Natural killer cell (primary cell): Measurements from ENCODE around the gene ADIPOR2. TPM values are rescaled to one million over a fixed set of nuclear protein-coding genes. Genes with fewer than 3 reads are reported as not detected.

Experiments
- ATAC-seq, 3 donors: fragments of 150-1000 bp in 2 of 3; fragments of 200-7000 bp in 1 of 3; cut with Tn5 transposase; 1 replicate in 1 of 3; 2 replicates in 2 of 3; pipeline ENCODE4 v1.10.0; 2021; ENCODE audit warnings: mild to moderate bottlenecking in 2 of 3, moderate library complexity in 2 of 3
- DNase-seq, 2 donors: peaks; one replicate each; pipeline versions ENCODE4 v3.0.0 to v3.0.0-alpha.2; 2013 to 2021; ENCODE audit warnings: mixed read lengths in 1 of 2
- H3K27ac ChIP-seq: one replicate; pipeline ENCODE4 v1.5.1; 2013; ENCODE audit warnings: mild to moderate bottlenecking, low read length
- H3K27me3 ChIP-seq: one replicate; pipeline ENCODE4 v1.6.1; 2013; ENCODE audit warnings: low read length; ENCODE audit not compliant: control insufficient read depth, insufficient read depth
- H3K36me3 ChIP-seq: one replicate; pipeline ENCODE4 v1.6.1; 2013; ENCODE audit warnings: low read length; ENCODE audit not compliant: control insufficient read depth, insufficient read depth
- H3K4me1 ChIP-seq: one replicate; pipeline ENCODE4 v1.6.1; 2013; ENCODE audit warnings: low read length; ENCODE audit not compliant: control insufficient read depth, insufficient read depth
- H3K4me3 ChIP-seq: one replicate; pipeline ENCODE4 v1.5.1; 2013; ENCODE audit warnings: low read length
- H3K9me3 ChIP-seq: one replicate; pipeline ENCODE4 v1.6.1; 2013; ENCODE audit warnings: low read length; ENCODE audit not compliant: control insufficient read depth, insufficient read depth
- H3K27ac Mint-ChIP-seq, 2 donors: one replicate each; pipeline ENCODE4 v1.8.0; 2022; ENCODE audit warnings: mild to moderate bottlenecking in 2 of 2, mixed read lengths in 2 of 2, moderate library complexity in 1 of 2
- H3K27me3 Mint-ChIP-seq, 2 donors: one replicate each; pipeline ENCODE4 v1.8.0; 2022; ENCODE audit warnings: low read depth in 2 of 2, mixed read lengths in 2 of 2
- H3K36me3 Mint-ChIP-seq: one replicate; pipeline ENCODE4 v1.8.0; 2022; ENCODE audit warnings: mixed read lengths
- H3K4me1 Mint-ChIP-seq, 2 donors: one replicate each; pipeline ENCODE4 v1.8.0; 2022; ENCODE audit warnings: mixed read lengths in 2 of 2
- H3K4me3 Mint-ChIP-seq: one replicate; pipeline ENCODE4 v1.8.0; 2022; ENCODE audit warnings: mild to moderate bottlenecking, moderate library complexity, mixed read lengths
- H3K9me3 Mint-ChIP-seq, 2 donors: one replicate each; pipeline ENCODE4 v1.8.0; 2022; ENCODE audit warnings: mixed read lengths in 2 of 2
- WGBS: methylation state at CpG from one replicate; pipeline ENCODE4 v1.1.7; 2013; ENCODE audit warnings: missing lambda C conversion rate; ENCODE audit not compliant: insufficient coverage; 5-methylcytosine and 5-hydroxymethylcytosine counted together
- intact Hi-C: fragments of 100-400 bp; cut with micrococcal nuclease; formaldehyde crosslinking; loops from one replicate; pipeline ENCODE4 v1.14.2; 2022
- total RNA-seq, 4 donors: library from RNA; stranded (reverse); fragments of 120-200 nt in 1 of 4; gene quantifications; one replicate each; pipeline versions ENCODE4 v1.2.3 to v1.2.4, GENCODE V29; 2013 to 2022
- TF ChIP-seq, protein P1 (sequence below): fragments of 200-600 bp; IDR thresholded peaks from one replicate; pipeline ENCODE4 v1.8.0; 2022; ENCODE audit warnings: antibody characterized with exemption

ADIPOR2 gene, protein sequence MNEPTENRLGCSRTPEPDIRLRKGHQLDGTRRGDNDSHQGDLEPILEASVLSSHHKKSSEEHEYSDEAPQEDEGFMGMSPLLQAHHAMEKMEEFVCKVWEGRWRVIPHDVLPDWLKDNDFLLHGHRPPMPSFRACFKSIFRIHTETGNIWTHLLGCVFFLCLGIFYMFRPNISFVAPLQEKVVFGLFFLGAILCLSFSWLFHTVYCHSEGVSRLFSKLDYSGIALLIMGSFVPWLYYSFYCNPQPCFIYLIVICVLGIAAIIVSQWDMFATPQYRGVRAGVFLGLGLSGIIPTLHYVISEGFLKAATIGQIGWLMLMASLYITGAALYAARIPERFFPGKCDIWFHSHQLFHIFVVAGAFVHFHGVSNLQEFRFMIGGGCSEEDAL
- 10 to 100 TPM; 38.6 to 48.3 (median 44.0) TPM for total RNA-seq
- total RNA-seq (2013): 41.0 TPM

DNA sequence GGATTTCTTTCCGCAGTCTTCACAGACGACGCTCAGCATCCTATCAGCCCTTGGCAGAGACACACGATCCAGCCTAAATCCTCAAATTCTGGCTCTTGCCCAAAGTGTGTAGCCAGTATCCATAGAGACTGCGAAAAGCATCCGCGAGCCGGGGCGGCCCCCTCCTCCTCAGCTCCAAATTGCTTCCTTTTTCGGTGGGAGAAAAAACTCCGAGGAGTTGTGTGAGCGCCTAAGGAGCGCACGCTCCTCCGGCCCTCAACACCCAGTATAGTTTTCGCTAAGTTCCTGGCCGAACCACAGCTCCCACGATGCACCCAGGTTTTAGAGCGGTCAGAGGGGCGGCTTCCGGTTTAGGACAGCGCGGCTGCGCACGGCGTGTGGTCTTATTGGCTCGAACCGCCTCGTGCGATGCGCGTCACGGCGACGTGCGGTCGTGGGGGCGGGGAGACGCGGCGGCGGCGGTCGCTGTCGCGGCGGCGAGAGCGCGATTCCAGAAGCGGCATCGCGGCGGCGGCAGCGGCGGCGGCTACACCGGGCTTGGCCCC lies at the start of gene ADIPOR2:
Gene ADIPOR2 (plus strand): TSS at position 493 of the 545 bp plus-strand sequence. CDS start 63,274 bp downstream, outside the sequence.
- Histone ChIP-seq H3K9me3 (no peaks in the 10 kb centered on the region), H3K4me3 (peak within 1 kb of the TSS; percentile 86), H3K27ac (peak within 1 kb of the TSS; percentile 87), H3K36me3 (no peaks in the 10 kb centered on the region), H3K4me1 (peaks cover 14% of the 10 kb centered on the region), H3K27me3 (no peaks in the 10 kb centered on the region)
- TF ChIP-seq, protein P1, sequence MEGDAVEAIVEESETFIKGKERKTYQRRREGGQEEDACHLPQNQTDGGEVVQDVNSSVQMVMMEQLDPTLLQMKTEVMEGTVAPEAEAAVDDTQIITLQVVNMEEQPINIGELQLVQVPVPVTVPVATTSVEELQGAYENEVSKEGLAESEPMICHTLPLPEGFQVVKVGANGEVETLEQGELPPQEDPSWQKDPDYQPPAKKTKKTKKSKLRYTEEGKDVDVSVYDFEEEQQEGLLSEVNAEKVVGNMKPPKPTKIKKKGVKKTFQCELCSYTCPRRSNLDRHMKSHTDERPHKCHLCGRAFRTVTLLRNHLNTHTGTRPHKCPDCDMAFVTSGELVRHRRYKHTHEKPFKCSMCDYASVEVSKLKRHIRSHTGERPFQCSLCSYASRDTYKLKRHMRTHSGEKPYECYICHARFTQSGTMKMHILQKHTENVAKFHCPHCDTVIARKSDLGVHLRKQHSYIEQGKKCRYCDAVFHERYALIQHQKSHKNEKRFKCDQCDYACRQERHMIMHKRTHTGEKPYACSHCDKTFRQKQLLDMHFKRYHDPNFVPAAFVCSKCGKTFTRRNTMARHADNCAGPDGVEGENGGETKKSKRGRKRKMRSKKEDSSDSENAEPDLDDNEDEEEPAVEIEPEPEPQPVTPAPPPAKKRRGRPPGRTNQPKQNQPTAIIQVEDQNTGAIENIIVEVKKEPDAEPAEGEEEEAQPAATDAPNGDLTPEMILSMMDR: no peak
- H3K4me3 Mint-ChIP-seq: peak within 1 kb of the TSS; percentile 97
- H3K36me3 Mint-ChIP-seq: no peaks in the 10 kb centered on the region
- H3K27me3 Mint-ChIP-seq: peaks cover 0 to 2% of the 10 kb centered on the region in 2 donors
- H3K27ac Mint-ChIP-seq: peak within 1 kb of the TSS; percentile 97
- intact Hi-C loops: loop anchor here (2.0 to 5.0 kb wide), 2 partner anchors 30 to 52 kb away; no protein-coding TSS in a partner anchor
- H3K4me1 Mint-ChIP-seq: peaks cover 35 to 37% of the 10 kb centered on the region in 2 donors
- no peaks in the 10 kb centered on the region for H3K9me3 Mint-ChIP-seq
- DNase-seq: peak; percentile 95 to 98
- peak; percentile 95 to 99 (median 98) for ATAC-seq
- WGBS: under 1% methylated on average over 59 of the region's 59 CpGs

DNA sequence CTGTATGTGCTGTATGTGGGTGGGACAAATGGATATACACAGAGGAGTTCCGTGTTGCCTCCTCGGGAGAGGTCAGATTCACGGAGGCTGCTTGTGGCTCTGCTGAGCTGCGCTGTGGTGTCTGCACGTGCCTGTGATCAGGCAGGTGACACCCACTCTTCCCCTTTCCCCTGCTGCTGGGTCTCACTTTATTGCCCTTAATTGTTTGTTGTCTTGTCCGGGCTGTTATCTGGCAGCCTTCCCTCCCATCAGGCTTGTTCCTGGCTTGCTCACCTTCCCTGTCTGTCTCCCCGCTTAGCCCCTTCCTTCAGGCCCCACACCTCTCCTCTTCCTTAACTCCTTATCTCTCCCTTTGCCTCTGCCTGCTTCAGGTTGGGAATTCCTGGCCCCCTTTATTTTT lies 48.4 kb upstream of the ADIPOR2 start:
- Histone ChIP-seq H3K27me3 (no peaks in the 10 kb centered on the region), H3K36me3 (no peaks in the 10 kb centered on the region), H3K4me3 (no peak overlapping the region), H3K27ac (no peak overlapping the region), H3K9me3 (no peaks in the 10 kb centered on the region), H3K4me1 (peaks cover 4% of the 10 kb centered on the region)
- Mint-ChIP-seq H3K27me3 (peaks cover 0 to 4% of the 10 kb centered on the region in 2 donors), H3K4me1 (no peaks in the 10 kb centered on the region), H3K4me3 (no peak overlapping the region), H3K27ac (no peak overlapping the region), H3K36me3 (no peaks in the 10 kb centered on the region), H3K9me3 (no peaks in the 10 kb centered on the region)
- DNase-seq: no peak
- WGBS: 85% methylated on average over 7 of the region's 7 CpGs
- TF ChIP-seq, protein P1: no peak
- intact Hi-C loops: no loop called here
- ATAC-seq: no peak

DNA sequence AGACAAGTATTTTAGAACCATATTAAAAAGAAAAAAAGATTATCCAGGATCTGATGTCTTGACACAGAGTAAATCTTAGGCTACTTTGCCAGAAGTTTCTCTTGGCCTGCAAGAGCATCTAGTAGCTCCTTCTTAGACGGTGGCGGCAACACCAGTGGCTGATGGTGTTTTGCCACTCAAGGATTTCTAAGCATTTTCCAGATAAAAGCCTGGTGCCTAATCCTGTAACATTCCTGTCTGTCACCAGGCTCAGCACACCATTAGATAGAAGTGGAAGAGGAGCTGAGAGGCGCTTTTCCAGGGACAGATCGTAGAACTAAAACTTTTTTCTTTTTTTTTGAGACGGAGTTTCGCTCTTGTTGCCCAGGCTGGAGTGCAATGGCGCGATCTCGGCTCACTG lies 47.8 kb upstream of the ADIPOR2 start:
- Histone ChIP-seq H3K36me3 (no peaks in the 10 kb centered on the region), H3K4me1 (peaks cover 4% of the 10 kb centered on the region), H3K27me3 (no peaks in the 10 kb centered on the region), H3K4me3 (no peak overlapping the region), H3K27ac (no peak overlapping the region), H3K9me3 (no peaks in the 10 kb centered on the region)
- Mint-ChIP-seq H3K4me1 (no peaks in the 10 kb centered on the region), H3K36me3 (no peaks in the 10 kb centered on the region), H3K9me3 (no peaks in the 10 kb centered on the region), H3K27ac (no peak overlapping the region), H3K27me3 (peaks cover 0 to 4% of the 10 kb centered on the region in 2 donors), H3K4me3 (no peak overlapping the region)
- intact Hi-C loops: no loop called here
- TF ChIP-seq, protein P1: no peak
- 98% methylated on average over 9 of the region's 9 CpGs for WGBS
- no peak for ATAC-seq
- DNase-seq: no peak
